ENCODE measurements around the gene FOXL3.
"Not testable (repeated sequence)": the region's sequence is repeated elsewhere in the genome, so short reads cannot be mapped to it uniquely, and the experiment has no call there.

FOXL3 gene

GRCh38 chr7:289756-290553 is at the start of gene FOXL3:
TSS of gene FOXL3 (plus strand) at chr7:290170. CDS start at chr7:290170, 0 bp downstream.
- no peak within 1 kb of the TSS for H3K4me3 ChIP-seq (ENCODE audit: low read depth, low read length)

GRCh38 chr7:240887-241421 is 49.0 kb upstream of the FOXL3 start:
- no peak overlapping the region for H3K4me3 ChIP-seq (ENCODE audit: low read depth, low read length)
- DNase-seq (ENCODE audit: low read depth, low spot score), result no peak
- in situ Hi-C loops (cut with HindIII; ENCODE audit: low sequenced_read_pairs), result no loop called here
- no peak for TF ChIP-seq CTCF (IDR thresholded peaks at IDR 0.05; ENCODE audit: low read depth, low read length)

More at GRCh38 chr7:289756-290553, at the start of gene FOXL3:
- DNase-seq (ENCODE audit: low read depth, low spot score), result no peak
- in situ Hi-C loops (cut with HindIII; ENCODE audit: low sequenced_read_pairs), result no loop called here
- no peak for TF ChIP-seq CTCF (IDR thresholded peaks at IDR 0.05; ENCODE audit: low read depth, low read length)

DNA sequence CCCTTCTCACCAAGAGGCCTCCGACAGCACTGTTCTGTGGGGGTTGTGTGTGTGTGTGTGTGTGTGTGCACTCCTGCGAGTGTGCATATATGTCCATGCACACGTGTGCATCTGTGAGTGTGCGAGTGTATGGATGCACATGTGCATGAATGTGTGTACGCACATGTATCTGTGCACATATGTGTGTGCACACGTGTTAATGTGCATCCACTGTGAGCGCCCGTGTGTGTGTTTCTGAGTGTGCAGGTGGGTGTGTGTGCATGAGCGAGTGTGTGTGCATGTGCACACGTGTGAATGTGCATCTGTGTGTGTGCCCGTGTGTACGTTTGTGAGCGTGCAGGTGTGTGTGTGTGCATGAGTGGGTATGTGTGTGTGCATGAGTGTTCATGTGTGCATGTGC is 48.5 kb upstream of the FOXL3 start:
- in situ Hi-C loops (cut with HindIII; ENCODE audit: low sequenced_read_pairs), result no loop called here
- no peak for DNase-seq (ENCODE audit: low read depth, low spot score)
- no peak overlapping the region for H3K4me3 ChIP-seq (ENCODE audit: low read depth, low read length)
- TF ChIP-seq CTCF (IDR thresholded peaks at IDR 0.05; ENCODE audit: low read depth, low read length), result no peak

DNA sequence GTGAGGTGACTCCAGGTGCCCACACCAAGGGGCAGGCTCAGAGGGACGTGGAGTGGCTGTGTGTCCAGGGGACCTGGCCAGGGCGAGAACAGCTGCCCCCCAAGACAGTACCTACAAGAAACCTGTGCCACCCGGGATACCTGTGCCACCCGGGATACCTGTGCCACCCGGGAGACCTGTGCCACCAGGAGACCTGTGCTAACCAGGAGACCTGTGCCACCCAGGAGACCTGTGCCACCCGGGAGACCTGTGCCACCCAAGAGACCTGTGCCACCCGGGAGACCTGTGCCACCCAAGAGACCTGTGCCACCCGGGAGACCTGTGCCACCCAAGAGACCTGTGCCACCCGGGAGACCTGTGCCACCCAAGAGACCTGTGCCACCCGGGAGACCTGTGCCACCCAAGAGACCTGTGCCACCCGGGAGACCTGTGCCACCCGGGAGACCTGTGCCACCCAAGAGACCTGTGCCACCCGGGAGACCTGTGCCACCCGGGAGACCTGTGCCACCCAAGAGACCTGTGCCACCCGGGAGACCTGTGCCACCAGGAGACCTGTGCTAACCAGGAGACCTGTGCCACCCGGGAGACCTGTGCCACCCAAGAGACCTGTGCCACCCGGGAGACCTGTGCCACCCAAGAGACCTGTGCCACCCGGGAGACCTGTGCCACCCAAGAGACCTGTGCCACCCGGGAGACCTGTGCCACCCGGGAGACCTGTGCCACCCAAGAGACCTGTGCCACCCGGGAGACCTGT is 47.0 kb upstream of the FOXL3 start:
- in situ Hi-C loops (cut with HindIII; ENCODE audit: low sequenced_read_pairs); DNase-seq (ENCODE audit: low read depth, low spot score); H3K4me3 ChIP-seq (ENCODE audit: low read depth, low read length): not testable (repeated sequence)

DNA sequence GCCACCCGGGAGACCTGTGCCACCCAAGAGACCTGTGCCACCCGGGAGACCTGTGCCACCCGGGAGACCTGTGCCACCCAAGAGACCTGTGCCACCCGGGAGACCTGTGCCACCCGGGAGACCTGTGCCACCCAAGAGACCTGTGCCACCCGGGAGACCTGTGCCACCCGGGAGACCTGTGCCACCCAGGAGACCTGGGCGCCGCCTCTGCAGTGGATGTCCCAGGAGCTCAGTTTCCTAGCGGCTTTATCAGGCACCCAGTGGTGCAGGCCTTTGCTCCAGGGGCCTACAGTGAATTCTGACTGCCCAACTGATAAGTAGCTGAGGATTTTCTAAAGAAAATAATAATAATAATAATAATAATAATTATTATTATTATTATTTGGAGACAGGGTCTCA is 46.4 kb upstream of the FOXL3 start:
- in situ Hi-C loops (cut with HindIII; ENCODE audit: low sequenced_read_pairs); H3K4me3 ChIP-seq (ENCODE audit: low read depth, low read length); DNase-seq (ENCODE audit: low read depth, low spot score): not testable (repeated sequence)

DNA sequence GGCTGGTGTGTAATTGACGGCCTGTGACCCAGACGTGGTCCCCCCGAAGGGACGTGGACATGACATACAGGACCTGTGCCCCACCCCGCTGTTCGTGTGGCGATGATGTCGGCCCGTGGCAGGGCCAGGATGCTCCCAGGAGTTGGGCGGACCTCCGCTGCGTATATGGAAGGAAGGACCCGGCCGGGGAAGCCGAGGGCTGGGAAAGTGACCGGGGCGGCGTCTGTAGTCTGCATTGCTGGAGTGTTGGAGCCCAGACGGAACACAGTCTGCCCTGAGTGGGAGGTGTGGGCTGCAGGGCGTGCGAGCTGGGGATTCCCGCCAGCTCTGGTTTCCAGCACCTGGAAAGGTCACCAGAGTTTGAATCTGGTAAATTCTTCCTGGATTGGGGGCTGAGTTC is 45.0 kb upstream of the FOXL3 start:
- H3K4me3 ChIP-seq (ENCODE audit: low read depth, low read length), result no peak overlapping the region
- in situ Hi-C loops (cut with HindIII; ENCODE audit: low sequenced_read_pairs), result no loop called here
- no peak for DNase-seq (ENCODE audit: low read depth, low spot score)
- no peak for TF ChIP-seq CTCF (IDR thresholded peaks at IDR 0.05; ENCODE audit: low read depth, low read length)

DNA sequence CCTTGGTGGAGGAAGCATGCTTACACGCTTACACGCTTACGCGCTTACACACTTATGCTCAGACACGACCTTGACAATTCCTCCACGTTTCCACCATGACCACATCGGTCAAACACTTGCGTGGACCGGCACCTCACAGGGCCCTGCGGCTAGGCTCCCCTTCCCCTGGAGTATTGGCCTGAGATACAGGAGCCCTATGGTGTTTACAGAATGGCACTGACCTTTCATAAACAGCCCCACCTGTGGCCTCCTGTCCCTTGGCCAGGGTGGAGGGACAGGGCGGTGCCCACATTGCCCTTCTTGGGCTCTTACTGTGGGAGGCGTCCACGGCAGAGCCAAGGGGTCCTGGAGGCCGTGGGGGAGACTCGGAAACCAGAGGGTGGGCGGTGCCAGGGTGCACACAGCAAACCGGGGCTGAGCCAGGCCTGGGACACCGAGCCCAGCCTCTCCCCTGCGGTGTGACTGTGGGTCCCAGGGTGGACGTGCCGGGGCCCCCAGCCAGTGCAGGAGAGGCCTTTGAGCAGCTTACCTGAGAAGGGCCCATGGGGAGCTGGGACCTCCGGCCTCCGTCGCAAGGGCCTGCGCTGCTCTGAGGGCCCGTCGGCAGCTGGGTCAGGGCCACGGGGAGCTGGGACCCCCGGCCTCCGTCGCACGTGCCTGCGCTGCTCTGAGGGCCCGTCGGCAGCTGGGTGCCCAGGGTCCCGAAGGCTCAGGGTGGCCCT is 44.2 kb upstream of the FOXL3 start:
- no peak overlapping the region for H3K4me3 ChIP-seq (ENCODE audit: low read depth, low read length)
- TF ChIP-seq CTCF (IDR thresholded peaks at IDR 0.05; ENCODE audit: low read depth, low read length), result no peak
- in situ Hi-C loops (cut with HindIII; ENCODE audit: low sequenced_read_pairs), result no loop called here
- no peak for DNase-seq (ENCODE audit: low read depth, low spot score)

Measured in astrocyte of the spinal cord (primary cell).